HG03469 (cell line): ENCODE measurements around the gene SLC36A2.
"Not testable (repeated sequence)": the region's sequence is repeated elsewhere in the genome, so short reads cannot be mapped to it uniquely, and the experiment has no call there.

ENCODE experiments used
- ATAC-seq: cut with Tn5 transposase; IDR thresholded peaks from one replicate; pipeline ENCODE4 v1.9.1; 2021; ENCODE audit warnings: mild to moderate bottlenecking, moderate library complexity, moderate number of reproducible peaks; ENCODE audit not compliant: unreplicated experiment

SLC36A2 gene

GRCh38 chr5:151327585-151327984 is 19.8 kb downstream of the SLC36A2 start:
- no peak for ATAC-seq

- ATAC-seq: no peak
Measured at GRCh38 chr5:151326266-151326665, 21.1 kb downstream of the SLC36A2 start.

- ATAC-seq: no peak
Measured at GRCh38 chr5:151320481-151320880, 26.9 kb downstream of the SLC36A2 start.

- ATAC-seq: peak; percentile 83
Measured at GRCh38 chr5:151318850-151319732, 28.3 kb downstream of the SLC36A2 start.

- ATAC-seq: no peak
Measured at GRCh38 chr5:151317871-151318270, 29.5 kb downstream of the SLC36A2 start.

- peak; percentile 53 for ATAC-seq
Measured at GRCh38 chr5:151315998-151316597, 31.3 kb downstream of the SLC36A2 start.

- no peak for ATAC-seq
Measured at GRCh38 chr5:151313357-151313756, 34.0 kb downstream of the SLC36A2 start.

GRCh38 chr5:151312756-151313324 is 34.5 kb downstream of the SLC36A2 start:
- ATAC-seq: no peak

GRCh38 chr5:151310932-151311331 is 36.4 kb downstream of the SLC36A2 start:
- no peak for ATAC-seq

GRCh38 chr5:151309821-151310220 is 37.5 kb downstream of the SLC36A2 start:
- not testable (repeated sequence) for ATAC-seq

GRCh38 chr5:151309266-151309665 is 38.1 kb downstream of the SLC36A2 start:
- not testable (repeated sequence) for ATAC-seq

- ATAC-seq: no peak
Measured at GRCh38 chr5:151303666-151304065, 43.7 kb downstream of the SLC36A2 start, which contains the start of gene SLC36A3. Gene SLC36A3, minus strand, starts transcription at chr5:151303766. Its CDS starts 412 bp downstream, at chr5:151303354.

GRCh38 chr5:151298063-151298855 is 49.1 kb downstream of the SLC36A2 start:
- no peak for ATAC-seq

- no peak for ATAC-seq
Measured at GRCh38 chr5:151296974-151297373, 50.4 kb downstream of the SLC36A2 start.

- no peak for ATAC-seq
Measured at GRCh38 chr5:151296478-151296830, 50.9 kb downstream of the SLC36A2 start.

- ATAC-seq: no peak
Measured at GRCh38 chr5:151295791-151296477, 51.4 kb downstream of the SLC36A2 start.

- ATAC-seq: no peak
Measured at GRCh38 chr5:151295138-151295537, 52.2 kb downstream of the SLC36A2 start.

GRCh38 chr5:151293624-151294023 is 53.7 kb downstream of the SLC36A2 start:
- ATAC-seq: no peak

- no peak for ATAC-seq
Measured at GRCh38 chr5:151288180-151288579, 59.2 kb downstream of the SLC36A2 start.

GRCh38 chr5:151286246-151286645 is 61.1 kb downstream of the SLC36A2 start:
- ATAC-seq: no peak
